Activated CD4-positive, alpha-beta T cell treated with anti-CD3 and anti-CD28 coated beads, Interleukin-10, Interleukin-2, amounts not matched to agents 100 ng/mL and 50 ng/mL, durations not matched to agents 16 hours and 8 hours (primary cell): ENCODE data around the gene IMPA2.
"Not testable (repeated sequence)": the region's sequence is repeated elsewhere in the genome, so short reads cannot be mapped to it uniquely, and the experiment has no call there.

Experiments
- DNase-seq: peaks from one replicate; pipeline ENCODE4 v3.0.0-alpha.2; 2020

The IMPA2 gene

DNA sequence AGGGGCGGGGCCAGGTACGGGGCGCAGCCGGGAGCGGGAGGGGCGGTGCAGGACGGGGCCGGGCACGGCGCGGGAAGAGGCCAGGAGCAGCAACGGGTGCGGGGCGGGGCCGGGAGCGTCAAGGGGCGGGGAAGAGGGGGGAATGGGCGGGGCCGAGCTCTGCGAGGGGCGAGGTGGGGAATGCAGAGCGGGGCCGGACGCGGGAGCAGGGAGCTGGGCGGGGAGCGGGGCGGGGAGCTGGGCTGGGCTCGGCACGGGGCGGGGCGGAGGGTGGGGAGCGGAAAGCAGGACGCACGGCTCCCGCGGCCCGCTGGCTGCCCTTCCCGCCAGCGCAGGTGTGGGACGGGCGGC, at the start of gene IMPA2:
TSS of gene IMPA2 (plus strand) at position 316 of the 351 bp plus-strand sequence. CDS start 163 bp downstream, outside the sequence.
- DNase-seq = no peak

GRCh38 chr18:11932393-11932792, 48.9 kb upstream of the IMPA2 start:
- DNase-seq = no peak

DNA sequence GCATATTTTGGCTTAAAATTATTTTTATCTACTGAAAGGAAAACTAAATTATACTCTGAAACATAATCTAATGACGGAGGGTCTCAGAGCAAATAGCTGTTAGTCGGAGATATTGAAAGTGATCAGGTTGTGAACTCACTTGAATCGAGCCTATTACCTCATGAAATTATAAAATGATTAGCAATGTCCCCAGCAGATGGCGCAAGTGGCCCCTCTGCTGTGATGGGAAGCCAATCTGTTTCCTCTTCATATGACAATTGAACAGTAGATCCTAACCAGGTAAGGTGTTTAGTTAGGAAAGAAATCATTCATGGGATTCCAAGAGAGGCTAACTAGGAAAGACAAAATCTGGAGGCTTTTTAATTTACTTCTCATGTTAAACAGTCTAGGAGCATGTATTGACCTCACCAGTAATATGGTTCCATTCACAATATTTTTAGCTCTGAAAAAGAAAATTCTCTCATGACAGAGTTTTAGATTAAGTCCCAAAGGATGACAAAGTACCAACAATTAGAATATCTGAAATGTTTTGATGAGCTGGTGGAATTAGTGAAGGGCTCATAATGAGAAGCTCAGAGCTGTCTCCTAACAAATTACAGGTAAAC, 43.3 kb upstream of the IMPA2 start:
- peak; percentile 81 for DNase-seq

- DNase-seq = no peak
These were observed 40.4 kb upstream of the IMPA2 start for GRCh38 chr18:11940956-11941355.

- DNase-seq = no peak
These were observed 37.8 kb upstream of the IMPA2 start for GRCh38 chr18:11943551-11943950.

DNA sequence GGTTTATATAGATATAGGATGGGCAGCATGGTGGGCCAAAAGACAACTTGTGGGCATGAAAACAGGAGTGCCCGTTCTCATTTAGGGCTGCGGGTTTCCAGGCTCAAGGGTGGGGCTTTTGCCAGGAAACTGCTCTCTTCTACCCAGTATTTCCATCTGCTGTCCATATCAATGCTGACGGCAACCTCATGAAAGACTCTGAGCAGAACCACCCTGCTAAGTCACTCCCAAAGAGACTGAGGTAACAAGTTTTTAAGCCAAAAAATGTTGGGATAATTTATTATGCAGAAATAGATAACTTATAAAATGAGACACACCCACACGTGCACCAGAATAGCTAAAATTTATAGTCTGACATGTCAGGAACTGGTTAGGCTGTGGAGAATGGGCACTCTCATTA, 37.1 kb upstream of the IMPA2 start:
- DNase-seq = no peak

- DNase-seq = no peak
These were observed 36.5 kb upstream of the IMPA2 start for GRCh38 chr18:11944786-11945185.

DNA sequence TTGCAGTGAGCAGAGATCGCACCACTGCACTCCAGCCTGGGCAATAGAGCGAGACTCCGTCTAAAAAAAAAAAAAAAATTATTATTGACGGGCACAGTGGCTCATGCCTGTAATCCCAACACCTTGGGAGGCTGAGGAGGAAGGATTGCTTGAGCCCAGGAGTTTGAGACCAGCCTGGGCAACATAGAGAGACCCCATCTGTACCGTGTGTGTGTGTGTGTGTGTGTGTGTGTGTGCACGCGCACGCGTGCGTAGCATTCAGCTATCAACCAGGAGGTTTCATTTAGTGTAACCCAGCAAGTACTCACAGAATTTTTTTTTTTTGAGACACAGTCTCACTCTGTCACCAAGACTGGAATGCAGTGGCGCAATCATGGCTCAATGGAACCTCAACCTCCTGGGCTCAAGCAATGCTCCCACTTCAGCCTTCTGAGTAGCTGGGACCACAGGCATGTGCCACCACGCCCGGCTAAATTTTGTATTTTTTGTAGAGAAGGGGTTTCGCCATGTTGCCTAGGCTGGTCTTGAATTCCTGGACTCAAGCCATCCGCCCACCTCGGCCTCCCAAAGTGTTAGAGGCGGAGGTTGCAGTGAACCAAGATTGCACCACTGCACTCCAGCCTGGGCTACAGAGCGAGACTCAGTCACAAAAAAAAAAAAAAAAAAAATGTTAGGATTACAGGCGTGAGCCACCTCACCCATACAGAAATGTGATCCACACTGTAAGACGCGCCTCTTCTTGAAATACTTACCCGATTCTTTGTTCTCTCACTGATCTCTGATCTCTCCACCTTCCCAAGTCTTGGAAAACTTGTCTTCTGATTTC, 35.3 kb upstream of the IMPA2 start:
- not testable (repeated sequence) for DNase-seq

- DNase-seq = no peak
These were observed 34.6 kb upstream of the IMPA2 start for GRCh38 chr18:11946756-11947155.

GRCh38 chr18:11947214-11948191, 33.8 kb upstream of the IMPA2 start:
- peak; percentile 90 for DNase-seq

DNA sequence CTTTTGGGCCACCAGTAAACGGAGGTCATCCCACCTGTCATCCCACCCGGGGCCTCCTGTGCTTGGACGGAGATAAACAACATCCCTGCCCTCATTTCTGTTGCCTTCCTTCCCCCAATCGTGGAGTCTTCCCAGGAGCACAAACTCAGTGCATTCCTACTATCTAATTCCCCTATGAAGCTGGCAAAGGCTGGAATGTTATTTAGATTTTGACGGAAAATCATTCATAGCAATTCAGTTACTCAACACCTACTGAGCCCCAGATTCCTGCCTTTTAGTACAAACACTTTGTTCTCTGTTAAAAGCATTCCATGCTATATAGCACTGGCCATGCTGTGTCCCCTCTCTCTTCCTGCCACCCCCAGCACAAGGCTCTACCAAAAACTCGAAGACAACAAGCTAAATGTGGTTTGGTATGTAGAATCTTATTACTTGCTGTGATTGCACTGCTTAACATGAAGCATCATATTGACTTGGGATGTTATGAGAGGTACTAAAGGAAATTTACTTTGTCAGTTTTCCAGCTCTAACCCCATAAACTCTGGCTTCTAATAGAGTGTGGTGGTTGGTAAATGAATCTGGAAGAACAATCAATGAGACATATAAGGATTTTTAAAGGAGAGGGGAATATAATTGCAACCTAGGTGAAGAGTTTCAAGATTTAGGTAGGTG, 32.3 kb upstream of the IMPA2 start:
- DNase-seq = no peak

- no peak for DNase-seq
These were observed 30.5 kb upstream of the IMPA2 start for GRCh38 chr18:11950824-11951223.

- DNase-seq = no peak
These were observed 29.9 kb upstream of the IMPA2 start for GRCh38 chr18:11951390-11951851.

DNA sequence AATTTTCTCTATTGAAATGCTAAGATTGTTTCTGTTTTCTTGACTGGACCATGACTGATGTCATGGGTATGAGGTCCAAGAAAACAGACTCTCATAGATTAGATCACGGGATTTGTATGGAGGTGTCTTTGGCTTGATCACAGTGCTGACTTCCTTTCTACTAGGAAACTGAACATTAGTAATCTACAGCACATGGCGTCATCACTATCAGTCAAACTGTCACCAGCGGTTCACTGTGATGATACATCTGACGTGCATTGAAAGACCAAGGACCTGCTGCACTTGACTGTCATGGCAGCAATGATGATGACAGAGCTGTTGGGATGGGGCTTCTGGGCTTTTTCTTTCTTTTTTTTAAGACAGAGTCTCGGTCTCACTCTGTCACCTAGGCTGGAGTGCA, 28.2 kb upstream of the IMPA2 start:
- peak; percentile 9 for DNase-seq

GRCh38 chr18:11955239-11956029, 25.9 kb upstream of the IMPA2 start:
- peak; percentile 28 for DNase-seq

DNA sequence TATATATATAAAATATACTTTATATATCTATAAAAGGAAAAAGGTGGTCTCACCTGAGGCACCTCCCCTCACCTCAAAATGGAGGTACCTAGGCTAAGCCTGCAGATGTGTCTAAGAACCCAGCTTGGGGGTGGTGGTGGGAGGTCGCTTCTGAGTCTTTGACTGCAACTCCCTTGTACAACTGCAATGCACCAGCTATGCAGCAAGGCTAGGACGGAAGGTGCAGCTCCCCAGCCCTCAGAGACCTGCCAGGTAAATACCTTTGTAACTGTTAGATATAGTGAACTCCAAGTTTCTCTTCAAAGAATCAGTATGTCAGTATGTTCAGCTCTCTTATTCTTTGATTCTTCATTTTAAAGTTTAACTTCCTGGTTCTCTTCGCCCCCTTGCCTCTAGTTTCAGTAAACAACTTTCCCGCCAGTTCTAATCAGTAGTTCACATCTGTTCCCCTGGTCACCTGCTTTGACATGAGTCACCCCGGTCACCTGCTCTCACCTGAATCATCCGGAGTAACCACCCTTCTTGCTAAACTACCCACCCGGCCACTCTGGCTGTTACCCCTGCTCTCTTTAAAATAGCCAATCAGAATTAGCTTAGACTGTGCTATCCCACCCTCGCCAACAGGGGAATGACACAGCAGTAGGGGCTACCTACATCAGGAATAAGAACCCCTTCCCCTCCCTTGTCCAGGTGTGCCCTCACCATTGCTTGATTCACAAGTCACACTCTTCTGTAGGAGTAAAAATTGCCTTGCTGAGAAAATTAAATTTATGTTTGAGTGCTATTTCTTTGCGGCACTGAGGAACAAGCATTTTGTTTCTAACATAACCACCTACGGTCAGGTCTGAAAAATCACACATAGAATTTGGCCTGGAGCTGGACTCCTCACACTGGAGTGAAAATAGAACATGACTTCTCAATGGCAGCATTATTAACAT, 24.7 kb upstream of the IMPA2 start:
- DNase-seq = no peak

DNA sequence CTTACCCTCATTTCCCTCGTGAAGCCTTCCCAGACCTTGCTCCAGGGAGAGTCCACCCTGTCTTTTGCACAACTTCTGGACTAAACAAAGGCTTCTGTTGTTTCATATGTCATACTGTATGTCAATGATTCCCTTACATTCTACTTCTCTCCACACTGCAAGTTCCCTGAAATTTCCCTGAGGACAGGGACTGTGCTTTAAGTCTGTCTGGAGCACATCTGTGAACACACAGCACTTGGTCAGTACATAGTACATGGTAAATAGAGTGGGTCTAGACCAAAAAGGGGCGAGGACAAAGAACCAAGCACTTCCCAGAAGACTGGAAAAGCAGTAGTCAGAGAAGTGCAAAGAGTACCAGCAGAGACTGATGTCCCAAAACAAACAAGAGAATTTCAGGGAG, 23.7 kb upstream of the IMPA2 start:
- no peak for DNase-seq

DNA sequence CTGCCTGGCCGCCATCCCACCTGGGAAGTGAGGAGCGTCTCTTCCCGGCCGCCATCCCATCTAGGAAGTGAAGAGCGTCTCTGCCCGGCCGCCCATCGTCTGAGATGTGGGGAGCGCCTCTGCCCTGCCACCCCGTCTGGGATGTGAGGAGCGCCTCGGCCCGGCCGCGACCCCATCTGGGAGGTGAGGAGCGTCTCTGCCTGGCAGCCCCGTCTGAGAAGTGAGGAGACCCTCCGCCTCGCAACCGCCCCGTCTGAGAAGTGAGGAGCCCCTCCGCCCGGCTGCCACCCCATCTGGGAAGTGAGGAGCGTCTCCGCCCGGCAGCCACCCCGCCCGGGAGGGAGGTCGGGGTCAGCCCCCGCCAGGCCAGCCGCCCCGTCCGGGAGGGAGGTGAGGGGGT, 21.7 kb upstream of the IMPA2 start:
- DNase-seq = not testable (repeated sequence)

DNA sequence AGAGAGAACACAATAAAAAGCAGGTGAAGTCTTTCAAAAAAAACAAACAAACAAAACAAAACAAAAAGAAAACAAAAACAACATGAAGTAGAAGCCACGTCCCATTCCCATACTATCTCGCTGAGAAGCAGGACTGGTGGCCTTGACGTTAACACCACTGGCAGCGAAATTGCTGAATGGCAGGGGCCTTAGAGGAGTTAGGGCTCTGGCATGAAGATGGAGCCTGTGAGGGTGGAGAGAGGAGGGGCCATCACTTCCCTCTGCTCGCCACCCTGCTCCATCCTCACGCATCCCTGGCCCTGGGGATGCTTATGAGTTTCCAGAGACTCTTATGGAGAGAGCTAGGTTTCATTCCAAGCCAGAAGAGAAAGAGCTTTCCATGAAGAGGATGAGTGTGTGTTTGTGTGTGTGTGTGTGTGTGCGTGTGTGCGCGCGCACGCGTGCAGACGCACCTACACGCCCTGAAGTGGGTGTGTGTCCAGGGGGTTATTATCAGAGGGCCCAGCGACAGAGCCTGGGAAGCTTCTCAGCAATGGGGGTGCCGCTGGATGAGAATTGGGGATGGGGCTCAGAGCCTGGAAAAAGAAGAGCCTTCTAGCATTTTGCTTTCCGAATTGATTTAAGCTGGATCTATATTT, 20.4 kb upstream of the IMPA2 start:
- DNase-seq = no peak

DNA sequence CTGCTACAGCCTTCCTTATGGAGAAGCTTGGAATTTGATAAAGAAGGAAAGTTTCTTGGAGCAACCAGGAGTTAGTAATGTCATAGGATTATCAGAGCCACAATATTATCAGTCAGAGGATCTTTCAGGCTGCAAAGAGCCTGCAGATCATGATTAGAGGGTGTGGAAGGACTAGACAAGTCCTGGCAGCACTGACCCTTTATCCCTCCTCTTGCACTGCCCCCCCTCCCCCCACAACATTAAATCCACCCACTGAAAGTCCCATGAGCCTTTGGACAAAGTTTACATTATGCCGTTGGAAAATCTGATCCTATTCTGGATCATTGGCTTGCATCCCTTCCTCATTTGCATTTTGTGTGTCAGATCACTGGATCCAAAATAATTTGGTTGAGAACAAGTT, 18.7 kb upstream of the IMPA2 start:
- DNase-seq = no peak
